ENCODE data around the gene PADI1. TPM values are rescaled to one million over a fixed set of nuclear protein-coding genes. Genes with fewer than 3 reads are reported as not detected.

Gene PADI1
- total and polyA plus RNA-seq, 2 of the 8 experiments (the other 6 are each of a cell fraction or from before 2014, with no cell fraction given) = 0.20 to 0.30 TPM

DNA sequence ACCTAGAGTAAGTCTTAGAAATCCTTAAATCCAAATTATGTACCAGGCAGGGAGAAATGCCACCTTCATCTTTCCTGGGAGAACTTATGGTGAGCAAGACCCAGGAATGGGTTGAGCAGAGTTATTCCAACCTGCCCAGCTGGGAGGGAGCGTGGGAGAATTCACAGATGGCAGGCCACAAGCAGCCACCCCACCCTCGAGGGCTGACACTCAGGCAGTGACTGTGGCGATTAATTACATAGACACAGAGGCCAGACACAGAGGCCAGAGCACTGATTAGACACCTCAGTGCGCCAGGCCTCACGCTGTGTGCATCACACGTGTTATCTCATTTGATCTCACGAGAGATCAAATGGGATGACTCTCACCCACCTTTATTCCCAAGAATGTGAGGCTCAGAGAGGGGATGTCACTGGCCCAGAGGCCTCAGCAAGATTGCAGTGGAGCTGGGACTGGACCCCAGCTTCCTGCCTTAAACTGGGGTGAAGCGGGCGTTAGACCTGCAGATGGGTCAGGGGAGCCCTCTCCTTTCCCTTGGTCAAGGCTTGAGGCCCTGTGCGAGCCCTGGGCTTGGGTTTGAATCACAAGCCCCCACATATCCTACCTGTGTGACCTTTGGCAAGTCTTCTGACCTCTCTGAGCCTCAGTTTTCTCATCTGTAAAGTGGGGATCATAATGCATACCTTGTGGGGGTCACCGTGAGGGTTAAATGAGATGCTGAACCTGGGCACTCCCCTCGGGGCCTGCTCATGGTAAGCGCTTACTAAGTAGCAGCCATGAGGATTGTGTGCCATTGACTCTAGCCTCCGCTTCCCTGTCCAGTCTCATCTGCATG is 74.3 kb downstream of the PADI1 start:
- H3K23me2 ChIP-seq (ENCODE audit: low read depth, low read length) = no peaks in the 10 kb centered on the region
- H3K4me3 ChIP-seq (ENCODE audit: extremely low read depth in 1 of 4, insufficient read depth in 2 of 4, low read depth in 3 of 4, low read length in 4 of 4) = no peak overlapping the region
- H3K4ac ChIP-seq (replicated peaks; ENCODE audit: insufficient read length, low read depth, low read length) = no peak overlapping the region
- H3K14ac ChIP-seq (ENCODE audit: insufficient read length) = no peak overlapping the region
- no peak overlapping the region for H2BK15ac ChIP-seq (ENCODE audit: low read length)
- no peak for FAIRE-seq
- CTCF ChIA-PET (ENCODE audit: partially characterized antibody) = interaction anchor here (0.7 to 2.4 kb wide), 7 partner anchors 7 to 291 kb away, joined by 3 to 8 read pairs (median 3); no protein-coding TSS in a partner anchor
- no peaks in the 10 kb centered on the region for H3K27me3 ChIP-seq (replicated peaks in 1 of 4; ENCODE audit: control insufficient read depth in 3 of 4, extremely low read depth in 1 of 4, insufficient read depth in 3 of 4, low read length in 3 of 4)
- no peaks in the 10 kb centered on the region for H3K79me1 ChIP-seq (ENCODE audit: low read depth, low read length)
- no peaks in the 10 kb centered on the region; a peak in 1 of 8 replicates for H3K36me3 ChIP-seq (ENCODE audit: control insufficient read depth in 2 of 4, insufficient read depth in 4 of 4, low read length in 3 of 4)
- H4K91ac ChIP-seq (replicated peaks; ENCODE audit: insufficient read length, low read length) = no peak overlapping the region
- no peak overlapping the region for H3K18ac ChIP-seq (ENCODE audit: extremely low read depth, low read length)
- 91% methylated on average over 14 of the region's 14 CpGs; no CpG with 5 or more reads in 1 of the 2 experiments for WGBS, 2 experiments (ENCODE audit: extremely low coverage in 1 of 2, insufficient coverage in 1 of 2, insufficient read length in 1 of 2, insufficient replicate concordance in 2 of 2, low coverage in 1 of 2, low lambda C conversion rate in 2 of 2, missing lambda C conversion rate in 1 of 2)
- H4K8ac ChIP-seq (ENCODE audit: extremely low read depth, insufficient read depth, low read length) = no peak overlapping the region
- no peak overlapping the region for H4K5ac ChIP-seq (ENCODE audit: insufficient read length, low read depth, low read length)
- H2AFZ ChIP-seq (ENCODE audit: low read length) = no peak overlapping the region
- no peak for DNase-seq (ENCODE audit: low read depth in 1 of 2, low spot score in 2 of 2)
- H3K9ac ChIP-seq (replicated peaks in 1 of 4; ENCODE audit: extremely low read depth in 1 of 4, low read depth in 3 of 4, low read length in 3 of 4) = no peak overlapping the region
- no peaks in the 10 kb centered on the region for H3K79me2 ChIP-seq (ENCODE audit: control insufficient read depth in 1 of 2, insufficient read depth in 2 of 2, low read length in 2 of 2)
- no peak overlapping the region for H2BK12ac ChIP-seq (ENCODE audit: low read depth, low read length)
- H2BK5ac ChIP-seq (ENCODE audit: low read depth, low read length) = no peak overlapping the region
- no peak overlapping the region for H3K23ac ChIP-seq (ENCODE audit: insufficient read length)
- no peak overlapping the region for H2BK20ac ChIP-seq (ENCODE audit: low read length)
- no peak overlapping the region for H3K56ac ChIP-seq (replicated peaks; ENCODE audit: insufficient read length, low read depth, low read length)
- H3K27ac ChIP-seq (ENCODE audit: low read depth, low read length) = no peak overlapping the region
- no peak overlapping the region for H2BK120ac ChIP-seq (replicated peaks; ENCODE audit: low read depth, low read length)
- POLR2A ChIA-PET (ENCODE audit: partially characterized antibody) = interaction anchor here (0.8 kb wide), 1 partner anchor 18 kb away, joined by 3 read pairs; no protein-coding TSS in a partner anchor
- no peaks in the 10 kb centered on the region for H3K4me1 ChIP-seq (replicated peaks in 1 of 4; ENCODE audit: control insufficient read depth in 3 of 4, insufficient read depth in 4 of 4, low read length in 3 of 4)
- H3K9me3 ChIP-seq (ENCODE audit: insufficient read depth in 2 of 2, low read depth in 1 of 2, low read length in 1 of 2) = no peaks in the 10 kb centered on the region
- no peaks in the 10 kb centered on the region for H4K20me1 ChIP-seq (replicated peaks in 1 of 2; ENCODE audit: control insufficient read depth in 1 of 2, insufficient read depth in 2 of 2, low read length in 2 of 2)
- H3K4me2 ChIP-seq (ENCODE audit: insufficient read depth in 1 of 2, low read depth in 2 of 2, low read length in 2 of 2) = no peak overlapping the region
- no peak overlapping the region for H2AK5ac ChIP-seq (ENCODE audit: low read depth, low read length)
- no peak for TF ChIP-seq EZH2 (IDR thresholded peaks at IDR 0.05; ENCODE audit: low read depth, low read length, severe bottlenecking)
- TF ChIP-seq SIX5 (IDR thresholded peaks at IDR 0.05; ENCODE audit: low read depth, low read length) = no peak
- TF ChIP-seq PHF8 (conservative IDR thresholded peaks at IDR 0.05; ENCODE audit: low read depth, low read length) = no peak
- TF ChIP-seq CBX5 (IDR thresholded peaks at IDR 0.05; ENCODE audit: low read depth, low read length) = no peak
- TF ChIP-seq MAFK (IDR thresholded peaks at IDR 0.05; ENCODE audit: low read depth, low read length) = no peak
- TF ChIP-seq BRCA1 (IDR thresholded peaks at IDR 0.05; ENCODE audit: low read depth, low read length) = no peak
- no peak for TF ChIP-seq EGR1 (IDR thresholded peaks at IDR 0.05; ENCODE audit: borderline replicate concordance, low read depth, low read length)
- TF ChIP-seq RBBP5 (IDR thresholded peaks at IDR 0.05; ENCODE audit: borderline replicate concordance, low read depth, low read length) = no peak
- TF ChIP-seq SIRT6 (IDR thresholded peaks at IDR 0.05; ENCODE audit: low read length) = no peak
- TF ChIP-seq HDAC6 (IDR thresholded peaks at IDR 0.05; ENCODE audit: low read depth, low read length) = no peak
- no peak for TF ChIP-seq HDAC2 (IDR thresholded peaks at IDR 0.05; ENCODE audit: borderline replicate concordance in 1 of 2, low read depth in 2 of 2, low read length in 2 of 2)
- TF ChIP-seq NRF1 (IDR thresholded peaks at IDR 0.05; ENCODE audit: low read depth, low read length) = no peak
